ENCODE data around the gene TMIE. TPM values are rescaled to one million over a fixed set of nuclear protein-coding genes. Genes with fewer than 3 reads are reported as not detected.

Gene TMIE
- total RNA-seq (1 to 10 TPM; 2.1 to 2.2 TPM), polyA plus RNA-seq (1 to 10 TPM in 2 of 3 donors, under 1 TPM in 1; 0.29 to 1.4 (median 1.1) TPM), total RNA-seq (1.3 to 2.3 (median 1.8) reads per million in 6 experiments)

GRCh38 chr3:46701181-46701939 is at the start of gene TMIE:
Gene TMIE, plus strand, starts transcription at chr3:46701392. Its CDS starts 96 bp downstream, at chr3:46701488.
- Mint-ChIP-seq H3K27me3 (peaks cover 0 to 12% (median 7%) of the 10 kb centered on the region in 5 donors), H3K4me3 (peak within 1 kb of the TSS; percentile 6 to 59 (median 38)), H3K27ac (peak within 1 kb of the TSS in 6 of 10 donors; percentile 38 to 82 (median 54)), H3K9me3 (no peaks in the 10 kb centered on the region), H3K4me1 (peaks cover 0 to 30% (median 10%) of the 10 kb centered on the region in 4 donors), H3K36me3 (no peaks in the 10 kb centered on the region)
- ATAC-seq: peak; percentile 21 to 53
- peak in 1 of 10 donors; percentile 55 for DNase-seq
- POLR2A ChIA-PET: interaction anchor here (0.5 kb wide), 2 partner anchors 463 to 1492 kb away, joined by 3 read pairs; no protein-coding TSS in a partner anchor

GRCh38 chr3:46655271-46655670 is 45.9 kb upstream of the TMIE start:
- H3K4me1 Mint-ChIP-seq: peaks cover 0 to 2% (median 0%) of the 10 kb centered on the region in 4 donors
- H3K4me3 Mint-ChIP-seq: no peak overlapping the region
- POLR2A ChIA-PET: no interaction called here
- H3K27me3 Mint-ChIP-seq: peaks cover 0 to 18% (median 3%) of the 10 kb centered on the region in 5 donors
- no peak for ATAC-seq
- peaks cover 0 to 12% (median 3%) of the 10 kb centered on the region in 9 donors for H3K9me3 Mint-ChIP-seq
- H3K27ac Mint-ChIP-seq: no peak overlapping the region
- peaks cover 0 to 10% (median 5%) of the 10 kb centered on the region in 3 donors for H3K36me3 Mint-ChIP-seq
- DNase-seq: no peak

- POLR2A ChIA-PET: no interaction called here
Observed at GRCh38 chr3:46656778-46657556, 44.2 kb upstream of the TMIE start.

GRCh38 chr3:46659285-46659684 is 41.9 kb upstream of the TMIE start:
- no peak for ATAC-seq
- Mint-ChIP-seq H3K4me3 (no peak overlapping the region), H3K4me1 (peaks cover 0 to 2% (median 0%) of the 10 kb centered on the region in 4 donors), H3K9me3 (no peaks in the 10 kb centered on the region), H3K27ac (peak overlapping the region in 1 of 10 donors; percentile 71), H3K27me3 (peaks cover 0 to 9% (median 2%) of the 10 kb centered on the region in 5 donors), H3K36me3 (no peaks in the 10 kb centered on the region)
- POLR2A ChIA-PET: no interaction called here
- no peak for DNase-seq

More at GRCh38 chr3:46656778-46657556, 44.2 kb upstream of the TMIE start:
- no peak for DNase-seq
- peaks cover 0 to 2% (median 0%) of the 10 kb centered on the region in 4 donors for H3K4me1 Mint-ChIP-seq
- peaks cover 0 to 5% (median 4%) of the 10 kb centered on the region in 3 donors for H3K36me3 Mint-ChIP-seq
- no peak overlapping the region for H3K4me3 Mint-ChIP-seq
- H3K27me3 Mint-ChIP-seq: peaks cover 0 to 9% (median 5%) of the 10 kb centered on the region in 5 donors
- ATAC-seq: no peak
- H3K27ac Mint-ChIP-seq: peak overlapping the region in 1 of 10 donors; percentile 25
- peaks cover 0 to 7% (median 3%) of the 10 kb centered on the region in 9 donors for H3K9me3 Mint-ChIP-seq

GRCh38 chr3:46660003-46660402 is 41.2 kb upstream of the TMIE start:
- ATAC-seq (no peak), DNase-seq (no peak)
- POLR2A ChIA-PET: no interaction called here
- Mint-ChIP-seq H3K36me3 (no peaks in the 10 kb centered on the region), H3K4me3 (no peak overlapping the region), H3K27ac (no peak overlapping the region), H3K27me3 (peaks cover 0 to 6% (median 0%) of the 10 kb centered on the region in 5 donors), H3K4me1 (peaks cover 0 to 2% (median 0%) of the 10 kb centered on the region in 4 donors), H3K9me3 (no peaks in the 10 kb centered on the region)

- peaks cover 0 to 2% (median 0%) of the 10 kb centered on the region in 4 donors for H3K4me1 Mint-ChIP-seq
- POLR2A ChIA-PET: no interaction called here
- H3K9me3 Mint-ChIP-seq: no peaks in the 10 kb centered on the region
- ATAC-seq: no peak
- H3K4me3 Mint-ChIP-seq: no peak overlapping the region
- H3K27ac Mint-ChIP-seq: peak overlapping the region in 1 of 10 donors; percentile 43
- peaks cover 0 to 6% (median 0%) of the 10 kb centered on the region in 5 donors for H3K27me3 Mint-ChIP-seq
- no peak for DNase-seq
- no peaks in the 10 kb centered on the region for H3K36me3 Mint-ChIP-seq
Observed at GRCh38 chr3:46660543-46661523, 40.4 kb upstream of the TMIE start.

- no peak for DNase-seq
- Mint-ChIP-seq H3K36me3 (no peaks in the 10 kb centered on the region), H3K4me1 (peaks cover 0 to 2% (median 0%) of the 10 kb centered on the region in 4 donors), H3K4me3 (no peak overlapping the region), H3K27ac (peak overlapping the region in 4 of 10 donors; percentile 37 to 80 (median 58)), H3K9me3 (no peaks in the 10 kb centered on the region), H3K27me3 (peaks cover 0 to 6% (median 0%) of the 10 kb centered on the region in 5 donors)
- no peak for ATAC-seq
- POLR2A ChIA-PET: no interaction called here
Observed at GRCh38 chr3:46661776-46662766, 39.1 kb upstream of the TMIE start.

- Mint-ChIP-seq H3K4me3 (no peak overlapping the region), H3K27me3 (peaks cover 0 to 6% (median 0%) of the 10 kb centered on the region in 5 donors), H3K9me3 (no peaks in the 10 kb centered on the region), H3K27ac (peak overlapping the region in 2 of 10 donors; percentile 46 to 80), H3K4me1 (no peaks in the 10 kb centered on the region), H3K36me3 (no peaks in the 10 kb centered on the region)
- DNase-seq (no peak), ATAC-seq (no peak)
- POLR2A ChIA-PET: no interaction called here
Observed at GRCh38 chr3:46662771-46663551, 38.2 kb upstream of the TMIE start.

- ATAC-seq (peak in 1 of 2 donors; percentile 40), DNase-seq (peak in 1 of 10 donors; percentile 7)
- Mint-ChIP-seq H3K27me3 (peaks cover 0 to 6% (median 0%) of the 10 kb centered on the region in 5 donors), H3K9me3 (no peaks in the 10 kb centered on the region), H3K36me3 (no peaks in the 10 kb centered on the region), H3K27ac (peak overlapping the region in 1 of 10 donors; percentile 46), H3K4me3 (no peak overlapping the region), H3K4me1 (no peaks in the 10 kb centered on the region)
- POLR2A ChIA-PET: no interaction called here
Observed at GRCh38 chr3:46663591-46664135, 37.5 kb upstream of the TMIE start.

GRCh38 chr3:46664188-46664970 is 36.8 kb upstream of the TMIE start:
- Mint-ChIP-seq H3K4me3 (no peak overlapping the region), H3K9me3 (no peaks in the 10 kb centered on the region), H3K27ac (no peak overlapping the region), H3K4me1 (no peaks in the 10 kb centered on the region), H3K36me3 (no peaks in the 10 kb centered on the region), H3K27me3 (peaks cover 0 to 6% (median 0%) of the 10 kb centered on the region in 5 donors)
- DNase-seq: no peak
- ATAC-seq: no peak
- POLR2A ChIA-PET: no interaction called here
